Activated gamma-delta T cell treated with Interleukin-2 at 50 U/mL for 16 hours (primary cell): ENCODE measurements around the gene IL17REL.

Source experiments
- DNase-seq: peaks from one replicate; pipeline ENCODE4 v3.0.0-alpha.2; 2020

IL17REL gene

DNA sequence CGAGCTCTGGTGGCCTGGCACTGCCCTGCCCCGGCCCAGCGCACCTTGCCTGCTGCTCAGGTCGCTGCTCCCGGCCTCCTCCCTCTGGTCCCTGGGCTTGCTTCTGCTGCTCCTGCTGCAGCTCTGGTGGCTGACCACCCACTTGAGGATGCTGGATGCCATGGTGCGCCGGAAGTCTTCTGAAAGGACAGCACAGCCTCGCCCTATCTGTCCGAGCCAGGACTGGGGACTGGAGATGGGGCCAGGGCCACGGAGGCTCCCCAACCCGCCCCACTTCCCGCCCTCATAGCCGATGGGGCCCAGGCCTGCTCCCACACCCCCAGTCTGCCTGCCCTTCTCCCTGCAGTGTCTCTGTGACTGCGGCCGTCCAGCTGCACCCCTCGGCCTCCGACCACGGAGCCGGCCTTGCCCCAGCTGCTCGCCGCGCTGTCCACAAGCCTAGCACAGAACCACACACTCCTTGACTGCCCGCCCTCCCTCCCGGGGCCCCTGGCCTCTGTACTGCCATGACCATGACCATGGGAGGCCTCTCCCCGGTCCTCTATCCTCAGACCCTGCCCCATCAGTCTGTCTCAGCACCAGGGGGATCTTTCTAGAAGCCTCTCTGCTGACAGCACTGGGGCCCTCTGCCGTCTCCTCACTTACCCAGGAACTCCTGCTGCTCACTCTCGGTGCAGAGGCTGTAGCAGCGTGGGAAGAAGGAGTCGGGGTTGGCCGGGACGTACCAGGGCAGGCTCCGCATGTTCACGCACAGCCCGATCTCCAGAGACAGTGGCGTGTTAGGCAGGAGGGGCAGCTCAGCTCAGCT is 32.9 kb upstream of the IL17REL start:
- no peak for DNase-seq

DNA sequence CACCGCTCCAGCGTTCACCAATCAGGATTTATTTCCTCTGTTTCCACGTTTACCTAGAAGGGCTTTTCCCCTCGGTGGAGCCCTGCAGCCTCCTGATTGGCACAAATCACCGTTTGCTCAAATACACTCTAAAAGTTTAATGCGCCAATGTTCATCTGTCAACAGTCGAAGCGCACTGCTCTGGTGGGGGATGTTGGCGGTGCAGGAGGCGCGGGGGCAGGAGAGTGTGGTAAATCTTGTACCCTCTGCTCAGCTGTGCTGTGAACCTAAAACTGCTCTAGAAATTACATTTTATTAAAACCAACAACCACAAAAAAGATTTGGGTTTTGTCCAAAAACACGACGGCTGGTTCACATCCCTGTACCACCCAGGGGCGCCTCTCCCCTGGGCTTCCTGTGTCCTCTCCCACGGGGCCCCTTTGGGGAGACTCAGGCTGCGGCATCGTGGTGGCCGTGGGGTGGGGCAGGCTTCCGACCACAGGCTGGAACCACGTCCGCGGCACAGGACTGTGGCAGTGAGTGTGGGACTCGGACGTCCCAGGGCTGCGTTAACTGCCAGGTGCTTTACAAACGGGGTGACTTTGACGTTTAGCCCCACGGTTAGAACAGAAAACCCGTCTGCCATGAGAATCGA is 32.0 kb upstream of the IL17REL start:
- no peak for DNase-seq

DNA sequence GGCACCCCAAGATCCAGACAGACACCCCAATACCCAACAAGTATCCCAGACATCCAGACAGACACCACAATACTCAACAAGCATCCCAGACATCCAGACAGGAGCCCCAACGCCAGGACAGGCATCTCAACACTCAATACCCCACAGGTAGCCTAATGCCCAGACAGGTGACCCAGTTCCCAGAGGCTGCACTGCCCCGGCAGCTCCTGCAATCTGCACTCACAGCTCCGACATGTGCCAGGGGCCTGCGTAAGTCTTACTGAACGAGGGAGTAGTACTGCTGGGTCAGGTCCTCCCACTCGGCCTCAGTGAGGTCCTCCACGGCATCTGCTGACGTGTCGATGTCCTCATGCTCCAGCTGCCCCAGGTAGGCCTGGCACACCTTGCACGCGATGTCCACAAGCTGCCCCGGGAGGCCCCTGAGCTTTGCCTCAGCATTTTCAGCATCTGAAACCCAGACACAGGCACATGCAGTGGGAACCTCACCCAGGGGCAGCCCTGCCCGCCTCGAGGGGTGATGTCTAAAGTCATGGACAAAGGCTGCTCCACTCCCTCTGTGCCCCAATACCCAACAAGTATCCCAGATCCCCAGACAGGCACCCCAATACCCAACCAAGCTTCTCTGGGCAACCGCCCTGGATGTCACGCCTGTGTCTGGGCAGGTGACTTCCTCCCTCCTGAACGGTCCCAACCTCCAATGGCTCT is 28.9 kb upstream of the IL17REL start:
- no peak for DNase-seq

DNA sequence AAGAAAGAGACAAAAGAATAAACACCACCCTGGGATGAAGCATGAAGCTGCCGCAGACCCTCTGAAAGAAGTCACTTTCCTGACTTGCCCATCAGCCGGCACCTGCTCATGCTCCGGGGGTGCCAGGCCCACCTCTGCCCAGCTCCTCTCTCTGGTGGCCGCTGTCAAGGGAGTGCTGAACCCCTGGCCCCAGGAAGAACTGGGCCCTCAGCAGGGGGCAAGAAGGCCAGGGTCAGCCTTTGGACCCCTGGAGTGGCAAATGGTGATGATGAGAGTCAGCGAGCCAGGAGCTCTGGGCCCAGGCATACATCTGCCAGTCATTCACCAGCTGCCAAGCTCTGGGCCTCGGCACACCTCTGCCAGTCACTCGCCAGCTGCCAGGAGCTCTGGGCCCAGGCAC is 28.2 kb upstream of the IL17REL start:
- no peak for DNase-seq

DNA sequence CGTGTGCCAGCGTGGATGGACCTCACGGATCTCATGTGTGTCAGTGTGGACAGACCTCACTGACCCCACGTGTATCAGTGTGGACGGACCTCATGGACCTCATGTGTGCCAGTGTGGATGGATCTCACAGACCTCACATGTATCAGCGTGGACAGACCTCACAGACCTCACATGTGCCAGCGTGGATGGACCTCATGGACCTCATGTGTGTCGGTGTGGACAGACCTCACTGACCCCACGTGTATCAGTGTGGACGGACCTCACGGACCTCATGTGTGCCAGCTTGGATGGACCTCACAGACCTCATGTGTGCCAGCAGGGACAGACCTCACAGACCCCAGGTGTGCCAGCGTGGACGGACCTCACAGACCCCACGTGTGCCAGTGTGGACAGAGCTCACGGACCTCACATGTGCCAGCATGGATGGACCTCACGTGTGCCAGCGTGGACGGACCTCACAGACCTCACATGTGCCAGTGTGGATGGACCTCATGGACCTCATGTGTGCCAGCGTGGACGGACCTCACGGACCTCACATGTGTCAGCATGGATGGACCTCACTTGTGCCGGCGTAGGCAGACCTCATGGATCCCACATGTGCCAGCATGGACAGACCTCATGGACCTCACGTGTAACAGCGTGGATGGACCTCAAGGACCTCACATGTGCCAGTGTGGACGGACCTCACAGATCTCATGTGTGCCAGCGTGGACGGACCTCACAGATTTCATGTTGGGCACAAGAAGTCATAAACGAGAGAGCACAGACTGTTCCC is 27.3 kb upstream of the IL17REL start:
- DNase-seq = no peak

DNA sequence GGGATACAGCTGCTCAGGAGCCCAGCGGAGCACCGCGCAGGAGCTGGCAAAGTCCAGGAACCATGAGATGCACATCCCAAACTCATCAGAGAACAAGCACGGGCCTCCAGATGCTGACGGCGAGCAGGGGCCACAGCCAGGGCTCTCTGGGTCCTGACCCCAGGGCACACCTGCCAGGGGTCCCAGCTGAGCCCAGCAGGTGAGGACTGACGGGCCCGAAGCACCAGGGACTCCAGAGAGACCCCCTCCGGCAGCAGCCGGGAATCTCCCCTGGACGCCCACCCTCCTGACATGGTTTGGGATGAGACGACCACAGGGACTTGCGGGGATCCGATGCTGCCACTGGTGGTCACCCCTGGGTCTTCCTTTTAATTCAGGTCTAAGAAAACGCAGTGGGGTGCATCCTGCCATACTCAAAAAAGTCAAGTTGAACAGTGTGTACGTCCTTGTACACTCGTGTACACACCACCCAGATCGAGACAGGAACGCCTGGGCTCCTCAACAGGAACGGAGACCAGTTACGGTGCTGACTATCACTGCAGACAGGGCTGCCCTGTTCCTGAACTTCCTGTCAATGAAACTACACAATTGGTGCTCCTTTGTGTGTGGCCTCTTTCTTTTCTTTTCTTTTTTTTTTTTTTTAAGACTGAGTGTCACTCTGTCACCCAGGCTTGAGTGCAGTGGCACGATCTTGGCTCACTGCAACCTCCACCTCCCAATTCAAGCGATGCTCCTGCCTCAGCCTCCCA is 23.6 kb upstream of the IL17REL start:
- DNase-seq = no peak

DNA sequence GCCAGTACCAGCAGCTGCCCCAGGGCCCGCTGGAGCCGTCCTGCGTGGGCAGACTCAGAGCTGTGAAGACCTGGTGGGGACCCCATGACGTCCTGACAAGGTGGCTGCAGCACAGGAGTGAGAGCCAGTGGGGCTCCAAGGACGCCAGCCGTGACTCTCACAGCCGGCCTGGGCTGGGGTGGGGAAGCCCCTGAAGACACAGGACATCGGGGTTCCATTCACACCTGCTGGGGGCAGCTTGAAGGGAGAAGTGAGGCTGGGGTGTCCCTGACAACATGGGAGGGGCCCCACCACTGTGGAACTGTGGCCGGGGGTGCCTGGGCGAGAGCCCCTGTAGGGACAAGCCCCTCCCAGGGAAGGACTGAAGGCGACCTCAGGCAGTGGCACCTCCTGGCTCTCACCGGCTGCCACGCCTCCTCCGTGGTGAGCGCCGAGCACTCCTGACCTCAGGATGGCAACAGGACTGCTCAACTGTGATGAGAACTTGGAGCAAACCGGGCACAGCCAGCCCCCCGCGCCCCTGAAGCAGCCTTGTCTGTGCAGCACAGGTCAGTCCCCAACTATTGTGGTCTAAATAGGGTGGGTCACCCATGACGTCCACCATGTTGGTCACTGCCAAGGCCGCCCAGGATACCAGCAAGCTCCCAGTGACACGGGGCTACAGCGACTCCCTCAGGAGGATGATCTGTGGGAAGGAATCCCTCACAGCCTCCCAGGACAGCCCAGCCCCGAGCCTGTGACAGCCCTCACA is 22.7 kb upstream of the IL17REL start:
- no peak for DNase-seq

DNA sequence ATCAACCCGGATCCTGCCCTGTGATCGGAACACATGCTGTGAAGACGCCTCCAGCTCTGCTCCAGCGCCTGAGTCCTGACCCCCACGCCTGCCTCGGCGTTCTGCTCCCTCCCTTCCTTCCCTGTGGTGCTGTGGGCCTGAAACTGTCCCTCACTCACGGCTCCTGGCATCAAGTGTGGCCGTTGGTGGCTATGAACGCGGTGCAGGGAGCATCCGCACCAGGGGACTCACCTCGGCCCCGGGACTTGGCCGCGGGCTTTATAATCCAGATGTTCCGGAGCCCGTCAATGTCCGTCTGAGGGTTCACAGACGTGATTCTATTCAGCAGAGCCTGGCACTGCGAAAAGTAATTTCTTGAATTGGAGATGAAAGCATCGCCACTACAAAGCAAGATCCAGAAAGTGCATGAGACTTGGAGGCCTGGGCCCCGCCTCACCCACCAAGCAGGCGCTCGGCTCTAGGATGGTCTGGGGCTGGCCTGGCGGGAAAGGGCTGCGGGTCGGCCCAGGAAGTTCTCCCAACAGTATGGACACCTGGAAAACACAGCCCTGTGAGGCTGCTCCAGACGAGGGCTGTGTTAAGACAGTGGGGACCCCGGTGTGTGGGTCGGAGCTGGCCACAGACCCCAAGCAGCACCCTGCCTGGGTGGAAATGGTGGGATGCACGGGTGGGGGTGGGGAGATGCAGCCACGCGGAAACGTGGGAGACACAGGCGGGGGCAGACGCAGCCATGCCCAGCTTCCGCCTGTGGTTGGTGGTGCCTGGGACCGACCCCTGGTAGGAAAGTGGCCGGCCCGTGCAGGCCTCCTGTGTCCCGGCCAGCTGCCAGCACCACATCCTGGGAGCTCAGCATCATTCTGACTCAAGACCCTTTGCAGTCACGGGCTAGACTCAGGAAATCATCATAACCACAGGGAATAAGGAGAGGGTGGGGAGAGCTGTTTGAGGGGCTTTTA is 21.8 kb upstream of the IL17REL start:
- no peak for DNase-seq

DNA sequence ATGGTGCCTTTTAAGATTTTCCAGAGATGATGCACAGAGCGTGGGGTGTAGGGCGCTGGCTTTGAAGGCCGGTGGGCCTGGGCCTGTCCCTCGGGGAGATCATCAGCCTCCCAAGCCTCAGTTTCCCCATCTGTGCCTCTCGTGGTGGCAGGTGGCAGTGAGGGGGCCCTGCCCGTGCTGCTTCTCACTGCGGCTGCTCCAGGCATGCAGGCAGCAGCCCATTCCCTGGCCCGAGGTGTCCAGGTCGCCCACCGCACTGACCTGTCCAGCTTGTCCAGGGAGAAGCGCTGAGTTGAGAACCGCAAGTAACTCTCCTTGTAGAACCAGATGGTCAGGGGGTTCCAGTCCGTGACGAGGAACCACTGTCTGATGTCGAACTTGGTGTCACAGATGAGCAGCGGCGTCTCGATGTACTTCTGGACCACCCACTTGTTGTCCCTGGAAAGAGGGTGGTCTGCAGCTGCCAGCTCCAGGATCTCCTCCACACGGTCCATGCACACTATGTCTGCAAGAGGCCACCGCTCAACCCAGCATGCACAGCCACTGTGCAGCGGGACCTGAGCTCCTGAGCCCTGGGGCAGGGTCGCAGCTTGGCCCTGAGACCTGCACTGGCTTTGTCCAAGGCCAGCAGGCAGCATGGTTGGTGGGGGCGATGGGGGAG is 20.5 kb upstream of the IL17REL start:
- no peak for DNase-seq

DNA sequence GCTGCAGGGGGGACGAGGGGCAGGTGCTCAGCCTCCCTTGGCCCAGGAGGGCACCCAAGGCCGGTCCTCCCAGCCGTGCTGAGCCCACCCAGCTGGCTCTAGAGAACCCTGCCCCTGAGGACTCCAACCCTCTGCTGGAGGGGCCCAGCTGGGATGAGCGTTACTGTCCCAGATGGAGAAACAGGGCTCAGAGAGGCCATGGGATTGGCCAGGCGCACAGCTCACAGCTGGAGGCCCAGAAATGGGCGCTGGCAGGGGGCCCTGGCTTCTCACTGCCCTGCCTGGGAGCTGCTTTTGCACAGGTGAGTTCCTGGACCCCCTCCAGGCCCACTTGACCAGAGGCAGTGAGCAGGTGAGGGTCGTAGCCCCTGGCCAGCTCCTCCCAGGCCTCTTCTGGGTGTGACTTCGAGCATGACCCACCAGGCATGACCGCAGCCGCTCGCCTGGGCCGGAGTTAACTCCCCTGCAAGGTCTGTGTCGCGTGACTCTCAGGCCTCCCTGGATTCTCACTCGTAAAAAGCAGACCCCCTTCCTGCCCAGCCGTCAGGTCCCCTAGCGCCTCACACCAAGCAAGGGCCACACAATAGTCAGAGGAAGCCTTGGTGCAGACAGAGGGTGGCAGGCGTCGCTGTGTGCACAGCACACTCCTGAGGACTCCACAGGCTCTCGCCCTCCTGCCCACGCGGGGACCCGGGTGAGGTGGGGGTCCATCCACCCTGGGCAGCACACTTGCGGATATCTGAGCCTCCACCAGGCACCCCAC is 19.7 kb upstream of the IL17REL start:
- no peak for DNase-seq

DNA sequence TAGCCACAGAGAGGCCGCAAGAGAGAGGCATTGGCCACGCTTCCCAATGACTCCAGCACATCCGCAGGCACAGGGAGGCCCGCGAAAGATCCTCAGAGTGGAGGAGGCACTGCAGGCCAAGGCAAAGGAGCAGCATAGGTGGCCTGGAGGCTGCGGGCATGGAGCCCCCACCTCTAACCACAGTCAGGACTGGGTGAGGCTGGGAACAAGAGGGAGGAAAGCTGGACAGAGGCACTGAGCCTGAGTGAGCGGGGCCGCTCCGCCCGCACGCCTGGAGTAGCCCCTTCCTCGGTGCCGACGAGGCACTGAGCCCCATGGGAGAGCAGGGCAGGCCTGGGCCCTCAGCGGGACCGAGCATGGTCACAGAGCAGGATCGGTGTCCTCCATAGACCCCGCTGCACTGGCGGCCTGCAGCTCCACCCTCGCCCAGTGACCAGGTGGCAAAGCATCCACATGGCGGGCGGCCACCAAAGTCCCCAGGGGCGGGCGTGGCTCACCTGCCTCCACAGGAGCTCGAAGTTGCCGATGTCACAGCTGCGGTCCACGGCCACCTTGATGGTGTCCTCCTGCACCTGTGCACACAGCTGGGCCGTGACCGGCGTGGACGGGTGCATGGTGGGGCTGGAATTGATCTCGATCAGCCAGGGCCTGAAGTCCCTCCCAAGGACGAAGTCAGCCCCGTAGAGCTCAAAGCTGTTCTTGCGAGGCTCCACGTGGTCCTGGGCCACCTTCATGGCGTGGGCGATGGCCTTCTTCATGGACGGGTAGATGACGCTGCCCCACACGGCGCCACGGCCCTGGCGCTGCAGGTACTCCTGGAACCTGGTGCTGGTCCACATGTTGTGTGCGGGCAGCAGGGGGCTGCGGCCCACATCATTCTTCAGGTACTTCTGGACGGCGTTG is 18.9 kb upstream of the IL17REL start:
- no peak for DNase-seq

DNA sequence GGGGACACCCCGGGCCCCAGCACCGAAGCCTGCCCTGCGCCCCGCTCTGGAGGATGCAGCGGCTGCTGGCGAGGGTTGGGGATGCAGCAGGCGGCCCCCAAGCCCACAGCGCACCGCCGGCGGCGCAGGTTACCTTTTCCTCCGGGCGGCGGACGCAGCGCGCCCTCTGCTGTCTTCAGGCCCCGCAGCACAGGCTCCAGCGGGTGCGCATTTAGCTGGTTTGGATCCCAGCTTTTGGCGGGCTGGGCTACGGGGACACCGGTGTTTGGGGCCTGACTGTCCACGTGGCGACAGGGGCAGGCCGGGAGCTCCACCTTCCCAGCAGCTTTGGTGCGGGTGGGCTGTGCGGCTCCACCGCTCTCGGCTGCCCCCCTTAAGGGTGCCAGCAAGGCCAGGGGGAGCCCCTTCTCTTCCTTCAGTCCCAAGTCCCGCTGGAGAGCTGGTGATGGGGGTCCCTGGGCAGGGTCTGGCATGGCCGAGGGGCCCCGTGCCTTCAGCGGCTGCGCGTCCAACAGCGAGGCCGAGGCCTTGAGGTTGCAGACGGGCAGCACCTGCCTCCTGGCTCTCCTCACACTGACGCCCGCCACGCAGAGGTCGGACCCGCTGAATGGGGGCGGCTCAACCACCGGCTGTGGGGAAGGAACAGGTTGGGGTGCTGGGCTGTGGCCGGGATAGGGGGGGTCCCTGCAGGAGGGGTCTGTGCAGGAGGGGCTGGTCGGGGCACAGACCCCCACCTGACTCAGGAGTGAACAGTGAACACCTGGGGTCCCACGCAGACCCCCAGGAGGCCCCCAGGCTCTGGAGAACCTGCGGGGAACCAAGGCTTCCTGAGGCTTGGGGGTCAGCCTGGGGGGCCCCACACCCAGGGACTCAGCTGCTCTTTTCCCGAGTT is 18.0 kb upstream of the IL17REL start:
- DNase-seq = peak; percentile 80

DNA sequence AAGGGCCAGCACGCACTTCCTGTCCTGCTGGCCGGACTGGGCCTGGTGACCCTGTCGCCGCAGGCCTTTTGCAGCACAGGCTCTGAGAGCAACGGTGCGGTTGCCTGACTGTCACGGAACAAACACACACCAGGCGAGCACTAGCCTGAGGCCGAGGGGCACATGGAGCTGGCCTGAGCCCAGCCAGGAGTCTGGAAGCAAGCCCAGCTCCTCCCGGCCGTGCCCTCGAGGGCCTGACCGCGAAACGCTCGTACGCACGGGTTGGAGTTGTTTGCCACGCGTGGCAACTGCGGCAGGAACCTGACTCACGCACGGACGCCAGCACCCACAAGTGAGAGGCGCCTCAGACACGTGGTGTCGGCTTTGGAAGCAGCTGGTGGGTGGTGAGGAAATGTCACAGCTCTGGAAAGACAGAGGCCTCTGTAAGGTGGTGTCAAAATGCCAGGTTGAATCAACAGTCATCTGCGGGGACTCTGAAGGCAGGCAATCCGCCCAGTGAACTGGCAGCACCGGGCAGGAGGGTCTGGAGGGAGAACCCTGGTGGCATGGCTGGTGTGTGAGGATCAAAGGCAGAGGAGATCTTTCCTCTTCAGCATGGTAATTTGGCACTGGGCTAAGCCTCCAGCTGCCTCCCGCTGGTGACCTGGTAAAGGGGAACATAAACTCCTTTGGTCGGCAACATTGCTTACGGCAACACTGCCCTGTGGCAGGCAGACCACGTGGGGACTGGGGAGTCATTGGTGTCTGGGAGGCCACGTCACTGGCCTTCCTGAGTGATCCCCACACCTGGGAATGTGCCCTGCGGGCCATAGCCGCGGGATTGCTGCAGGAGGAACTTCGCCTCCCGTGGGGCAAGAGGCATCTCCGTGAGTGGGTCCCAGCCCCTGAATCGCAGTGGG is 15.3 kb upstream of the IL17REL start:
- peak; percentile 49 for DNase-seq

DNA sequence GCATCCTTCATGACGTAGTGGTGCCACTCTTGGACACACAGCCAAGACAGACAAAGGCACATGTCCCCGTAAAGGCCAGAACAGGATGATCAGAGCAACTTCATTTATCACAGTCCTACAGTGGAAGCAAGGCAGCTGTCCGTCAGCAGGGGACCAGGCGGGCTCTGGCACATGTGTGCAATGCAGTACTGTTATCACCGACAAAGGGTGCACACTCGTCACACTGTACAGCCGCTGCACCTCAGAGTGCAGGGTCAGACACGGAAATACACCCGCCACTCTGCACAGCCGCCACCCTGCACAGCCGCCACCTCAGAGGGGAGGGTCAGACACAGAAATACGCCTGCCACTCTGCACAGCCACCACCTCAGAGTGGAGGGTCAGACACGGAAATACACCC is 13.4 kb upstream of the IL17REL start:
- no peak for DNase-seq

DNA sequence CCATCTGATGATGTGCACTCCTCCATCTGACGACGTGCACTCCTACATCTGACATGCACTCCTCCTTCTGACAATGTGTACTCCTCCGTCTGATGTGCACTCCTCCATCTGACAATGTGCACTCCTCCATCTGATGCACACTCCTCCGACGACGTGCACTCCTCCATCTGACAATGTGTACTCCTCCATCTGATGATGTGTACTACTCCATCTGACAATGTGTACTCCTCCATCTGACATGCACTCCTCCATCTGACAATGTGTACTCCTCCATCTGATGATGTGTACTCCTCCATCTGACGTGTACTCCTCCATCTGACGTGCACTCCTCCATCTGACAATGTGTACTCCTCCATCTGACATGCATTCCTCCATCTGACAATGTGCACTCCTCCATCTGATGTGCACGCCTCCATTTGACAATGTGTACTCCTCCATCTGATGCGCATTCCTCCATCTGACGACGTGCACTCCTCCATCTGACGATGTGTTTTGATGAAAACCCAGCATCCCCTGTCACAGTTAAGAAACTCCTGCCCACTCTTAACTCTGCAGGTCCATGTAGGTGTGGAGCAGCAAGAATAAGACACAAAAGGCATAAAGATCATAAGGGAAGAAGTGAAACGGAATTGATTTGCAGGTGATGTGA is 9.7 kb upstream of the IL17REL start:
- DNase-seq = no peak
